ENCODE data around the gene NPNT. TPM values are rescaled to one million over a fixed set of nuclear protein-coding genes. Genes with fewer than 3 reads are reported as not detected.

The NPNT gene
- total and polyA plus RNA-seq, 5 donors from 2014 or later = not detected

DNA sequence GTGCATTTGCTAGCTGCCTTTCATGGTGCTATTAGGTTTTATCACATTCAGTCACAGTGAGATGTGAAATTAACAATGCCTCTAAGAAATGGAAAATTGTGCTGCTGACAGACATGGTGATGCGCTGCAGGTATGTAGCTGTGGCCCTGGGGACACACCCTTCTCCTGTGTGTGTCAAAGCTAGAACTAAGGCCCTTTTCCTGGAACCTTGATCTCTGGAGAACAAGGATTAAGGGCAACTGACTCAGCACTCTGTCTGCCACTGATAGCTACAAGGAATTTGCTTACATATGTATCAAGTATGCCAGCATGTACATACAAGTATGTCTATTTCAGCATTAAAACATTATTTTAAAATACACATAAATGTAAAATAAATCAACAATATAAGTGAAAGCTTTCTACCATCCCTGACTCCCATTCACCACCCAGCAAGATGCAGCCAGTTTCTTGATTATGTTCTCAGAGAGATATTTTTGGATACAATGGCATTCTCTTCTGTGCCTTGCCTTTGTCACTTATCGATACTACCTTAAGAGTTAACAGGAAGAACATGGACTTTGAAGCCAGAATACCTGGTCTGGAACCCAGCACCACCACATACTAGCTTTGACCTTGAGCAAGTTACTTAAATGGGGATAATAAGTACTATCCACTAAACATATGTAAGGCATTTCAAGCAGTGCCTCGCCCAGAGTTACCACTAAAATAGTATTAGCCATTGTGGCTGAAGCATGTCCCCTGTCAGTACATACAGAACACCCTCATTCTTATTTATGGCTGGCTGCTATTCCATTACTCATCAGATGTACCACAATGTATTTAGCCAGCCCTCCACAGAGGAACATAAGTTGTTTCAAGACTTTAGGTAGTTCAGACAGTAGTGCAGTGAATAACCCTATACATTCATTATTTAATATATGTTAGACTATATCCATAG is 68.5 kb downstream of the NPNT start:
- Mint-ChIP-seq H3K4me1 (no peaks in the 10 kb centered on the region), H3K27ac (no peak overlapping the region)

GRCh38 chr4:105965183-105965800 is 70.0 kb downstream of the NPNT start:
- H3K27me3 Mint-ChIP-seq = no peaks in the 10 kb centered on the region

More for the DNA sequence above, 68.5 kb downstream of the NPNT start:
- no peak overlapping the region for H3K4me3 Mint-ChIP-seq
- H3K4me3 ChIP-seq (ENCODE audit: low read depth, low read length) = no peak overlapping the region
- no peaks in the 10 kb centered on the region for H3K9me3 ChIP-seq (ENCODE audit: control insufficient read depth in 2 of 2, low read length in 2 of 2)
- H3K27ac ChIP-seq (ENCODE audit: insufficient read depth, low read length, poor library complexity, severe bottlenecking) = no peak overlapping the region
- no peaks in the 10 kb centered on the region for H3K27me3 ChIP-seq (ENCODE audit: control insufficient read depth, insufficient read depth, low read length)
- H3K9me3 Mint-ChIP-seq = peaks cover 0 to 2% (median 0%) of the 10 kb centered on the region in 7 donors
- DNase-seq = no peak
- H3K27me3 Mint-ChIP-seq = no peaks in the 10 kb centered on the region
- no peaks in the 10 kb centered on the region for H3K4me1 ChIP-seq (ENCODE audit: control insufficient read depth, insufficient read depth, low read length, poor library complexity, severe bottlenecking)
- no peak for ATAC-seq (ENCODE audit: low read depth in 2 of 2)
- no peaks in the 10 kb centered on the region for H3K36me3 Mint-ChIP-seq
- H3K36me3 ChIP-seq (ENCODE audit: control insufficient read depth, insufficient read depth, low read length) = no peaks in the 10 kb centered on the region

GRCh38 chr4:105966051-105966450 is 70.8 kb downstream of the NPNT start:
- Histone ChIP-seq H3K27ac (ENCODE audit: insufficient read depth, low read length, poor library complexity, severe bottlenecking) (no peak overlapping the region), H3K9me3 (ENCODE audit: control insufficient read depth in 2 of 2, low read length in 2 of 2) (no peaks in the 10 kb centered on the region), H3K4me3 (ENCODE audit: low read depth, low read length) (no peak overlapping the region), H3K27me3 (ENCODE audit: control insufficient read depth, insufficient read depth, low read length) (no peaks in the 10 kb centered on the region), H3K36me3 (ENCODE audit: control insufficient read depth, insufficient read depth, low read length) (no peaks in the 10 kb centered on the region), H3K4me1 (ENCODE audit: control insufficient read depth, insufficient read depth, low read length, poor library complexity, severe bottlenecking) (no peaks in the 10 kb centered on the region)
- Mint-ChIP-seq H3K27me3 (no peaks in the 10 kb centered on the region), H3K4me3 (no peak overlapping the region), H3K4me1 (no peaks in the 10 kb centered on the region), H3K27ac (no peak overlapping the region), H3K9me3 (peaks cover 0 to 5% (median 0%) of the 10 kb centered on the region in 7 donors), H3K36me3 (no peaks in the 10 kb centered on the region)
- DNase-seq (no peak), ATAC-seq (ENCODE audit: low read depth in 2 of 2) (no peak)

More at GRCh38 chr4:105965183-105965800, 70.0 kb downstream of the NPNT start:
- Histone ChIP-seq H3K27ac (ENCODE audit: insufficient read depth, low read length, poor library complexity, severe bottlenecking) (no peak overlapping the region), H3K4me1 (ENCODE audit: control insufficient read depth, insufficient read depth, low read length, poor library complexity, severe bottlenecking) (no peaks in the 10 kb centered on the region), H3K27me3 (ENCODE audit: control insufficient read depth, insufficient read depth, low read length) (no peaks in the 10 kb centered on the region), H3K9me3 (ENCODE audit: control insufficient read depth in 2 of 2, low read length in 2 of 2) (no peaks in the 10 kb centered on the region), H3K36me3 (ENCODE audit: control insufficient read depth, insufficient read depth, low read length) (no peaks in the 10 kb centered on the region), H3K4me3 (ENCODE audit: low read depth, low read length) (no peak overlapping the region)
- no peak overlapping the region for H3K4me3 Mint-ChIP-seq
- DNase-seq (no peak), ATAC-seq (ENCODE audit: low read depth in 2 of 2) (no peak)
- H3K36me3 Mint-ChIP-seq = no peaks in the 10 kb centered on the region
- no peaks in the 10 kb centered on the region for H3K4me1 Mint-ChIP-seq
- no peak overlapping the region for H3K27ac Mint-ChIP-seq
- H3K9me3 Mint-ChIP-seq = peaks cover 0 to 4% (median 0%) of the 10 kb centered on the region in 7 donors

DNA sequence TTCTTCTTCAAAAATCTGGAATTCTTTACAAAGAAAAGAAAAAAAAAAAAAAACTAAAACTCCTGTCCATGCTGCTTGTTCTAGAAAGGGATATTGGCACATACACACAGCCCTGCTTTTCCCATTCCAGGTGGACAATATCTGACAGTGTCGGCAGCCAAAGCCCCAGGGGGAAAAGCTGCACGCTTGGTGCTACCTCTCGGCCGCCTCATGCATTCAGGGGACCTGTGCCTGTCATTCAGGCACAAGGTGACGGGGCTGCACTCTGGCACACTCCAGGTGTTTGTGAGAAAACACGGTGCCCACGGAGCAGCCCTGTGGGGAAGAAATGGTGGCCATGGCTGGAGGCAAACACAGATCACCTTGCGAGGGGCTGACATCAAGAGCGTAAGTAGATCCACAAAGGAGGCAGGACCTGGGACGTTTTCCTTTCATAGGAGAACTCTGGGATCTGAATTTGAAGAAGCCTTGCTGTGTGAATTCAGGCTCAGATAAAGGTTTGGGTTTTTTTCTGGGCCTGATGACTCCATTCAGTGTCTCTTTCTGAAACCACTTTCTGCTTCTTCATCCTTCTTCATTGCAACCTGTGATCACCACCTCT is 71.9 kb downstream of the NPNT start:
- Mint-ChIP-seq H3K36me3 (no peaks in the 10 kb centered on the region), H3K27ac (no peak overlapping the region), H3K4me1 (no peaks in the 10 kb centered on the region), H3K4me3 (no peak overlapping the region), H3K27me3 (no peaks in the 10 kb centered on the region), H3K9me3 (peaks cover 0 to 2% (median 0%) of the 10 kb centered on the region in 7 donors)
- ATAC-seq (ENCODE audit: low read depth in 2 of 2) (no peak), DNase-seq (no peak)
- Histone ChIP-seq H3K4me3 (ENCODE audit: low read depth, low read length) (no peak overlapping the region), H3K9me3 (ENCODE audit: control insufficient read depth in 2 of 2, low read length in 2 of 2) (no peaks in the 10 kb centered on the region), H3K27ac (ENCODE audit: insufficient read depth, low read length, poor library complexity, severe bottlenecking) (no peak overlapping the region), H3K4me1 (ENCODE audit: control insufficient read depth, insufficient read depth, low read length, poor library complexity, severe bottlenecking) (no peaks in the 10 kb centered on the region), H3K36me3 (ENCODE audit: control insufficient read depth, insufficient read depth, low read length) (no peaks in the 10 kb centered on the region), H3K27me3 (ENCODE audit: control insufficient read depth, insufficient read depth, low read length) (no peaks in the 10 kb centered on the region)

DNA sequence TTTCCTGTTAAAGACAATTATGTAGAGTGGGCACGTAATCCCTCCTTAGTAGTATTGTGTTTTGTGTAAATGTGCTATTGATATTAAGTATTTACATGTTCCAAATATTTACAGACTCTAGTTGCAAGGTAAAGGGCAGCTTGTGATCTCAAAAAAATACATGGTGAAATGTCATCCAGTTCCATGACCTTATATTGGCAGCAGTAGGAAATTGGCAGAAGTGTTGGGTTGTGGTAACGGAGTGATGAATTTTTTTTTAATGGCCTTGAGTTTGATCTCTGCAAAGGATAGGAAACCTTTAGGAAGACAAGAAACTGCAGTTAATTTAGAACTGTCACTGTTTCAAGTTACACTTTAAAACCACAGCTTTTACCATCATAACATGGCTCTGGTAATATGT is 74.3 kb downstream of the NPNT start:
- no peak for DNase-seq
- Histone ChIP-seq H3K9me3 (ENCODE audit: control insufficient read depth in 2 of 2, low read length in 2 of 2) (no peaks in the 10 kb centered on the region), H3K27me3 (ENCODE audit: control insufficient read depth, insufficient read depth, low read length) (no peaks in the 10 kb centered on the region), H3K27ac (ENCODE audit: insufficient read depth, low read length, poor library complexity, severe bottlenecking) (no peak overlapping the region), H3K36me3 (ENCODE audit: control insufficient read depth, insufficient read depth, low read length) (no peaks in the 10 kb centered on the region), H3K4me3 (ENCODE audit: low read depth, low read length) (no peak overlapping the region), H3K4me1 (ENCODE audit: control insufficient read depth, insufficient read depth, low read length, poor library complexity, severe bottlenecking) (no peaks in the 10 kb centered on the region)
- peaks cover 0 to 2% (median 0%) of the 10 kb centered on the region in 7 donors for H3K9me3 Mint-ChIP-seq
- H3K27me3 Mint-ChIP-seq = no peaks in the 10 kb centered on the region
- no peaks in the 10 kb centered on the region for H3K4me1 Mint-ChIP-seq
- no peak for ATAC-seq (ENCODE audit: low read depth in 2 of 2)
- H3K27ac Mint-ChIP-seq = no peak overlapping the region
- no peaks in the 10 kb centered on the region for H3K36me3 Mint-ChIP-seq
- H3K4me3 Mint-ChIP-seq = no peak overlapping the region

DNA sequence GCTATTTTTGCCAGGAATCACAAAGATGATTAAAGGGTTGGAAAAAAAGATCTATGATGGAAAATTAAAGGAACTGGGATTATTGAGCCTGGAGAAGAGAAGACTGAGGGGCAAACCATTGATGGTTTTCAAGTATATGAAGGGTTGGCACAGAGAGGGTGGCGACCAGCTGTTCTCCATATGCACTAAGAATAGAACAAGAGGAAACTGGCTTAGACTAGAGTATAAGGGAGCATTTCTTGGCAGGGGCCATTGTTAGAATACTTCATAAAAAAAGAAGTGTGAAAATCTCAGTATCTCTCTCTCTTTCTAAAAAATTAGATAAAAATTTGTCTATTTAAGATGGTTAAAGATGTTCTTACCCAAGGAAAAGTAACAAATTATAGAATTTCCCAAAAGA is 75.1 kb downstream of the NPNT start:
- Histone ChIP-seq H3K4me1 (ENCODE audit: control insufficient read depth, insufficient read depth, low read length, poor library complexity, severe bottlenecking) (no peaks in the 10 kb centered on the region), H3K4me3 (ENCODE audit: low read depth, low read length) (no peak overlapping the region), H3K27ac (ENCODE audit: insufficient read depth, low read length, poor library complexity, severe bottlenecking) (no peak overlapping the region), H3K36me3 (ENCODE audit: control insufficient read depth, insufficient read depth, low read length) (no peaks in the 10 kb centered on the region), H3K27me3 (ENCODE audit: control insufficient read depth, insufficient read depth, low read length) (no peaks in the 10 kb centered on the region), H3K9me3 (ENCODE audit: control insufficient read depth in 2 of 2, low read length in 2 of 2) (no peaks in the 10 kb centered on the region)
- Mint-ChIP-seq H3K4me1 (no peaks in the 10 kb centered on the region), H3K4me3 (no peak overlapping the region), H3K36me3 (no peaks in the 10 kb centered on the region), H3K27me3 (no peaks in the 10 kb centered on the region), H3K9me3 (peaks cover 0 to 2% (median 0%) of the 10 kb centered on the region in 7 donors), H3K27ac (no peak overlapping the region)
- ATAC-seq (ENCODE audit: low read depth in 2 of 2) (no peak), DNase-seq (no peak)

- H3K27ac ChIP-seq (ENCODE audit: insufficient read depth, low read length, poor library complexity, severe bottlenecking) = no peak overlapping the region
- H3K36me3 ChIP-seq (ENCODE audit: control insufficient read depth, insufficient read depth, low read length) = no peaks in the 10 kb centered on the region
- no peaks in the 10 kb centered on the region for H3K4me1 ChIP-seq (ENCODE audit: control insufficient read depth, insufficient read depth, low read length, poor library complexity, severe bottlenecking)
- Mint-ChIP-seq H3K27ac (no peak overlapping the region), H3K4me3 (no peak overlapping the region), H3K36me3 (no peaks in the 10 kb centered on the region), H3K9me3 (peaks cover 0 to 2% (median 0%) of the 10 kb centered on the region in 7 donors), H3K4me1 (no peaks in the 10 kb centered on the region), H3K27me3 (no peaks in the 10 kb centered on the region)
- no peaks in the 10 kb centered on the region for H3K27me3 ChIP-seq (ENCODE audit: control insufficient read depth, insufficient read depth, low read length)
- ATAC-seq (ENCODE audit: low read depth in 2 of 2) (no peak), DNase-seq (no peak)
- H3K4me3 ChIP-seq (ENCODE audit: low read depth, low read length) = no peak overlapping the region
- no peaks in the 10 kb centered on the region for H3K9me3 ChIP-seq (ENCODE audit: control insufficient read depth in 2 of 2, low read length in 2 of 2)
Observed at GRCh38 chr4:105971036-105971435, 75.8 kb downstream of the NPNT start.

Data from CD4-positive, CD25-positive, alpha-beta regulatory T cell (primary cell).